Esophagus muscularis mucosa (tissue), 4 donors: Measurements from ENCODE around the gene GLYAT. TPM values are rescaled to one million over a fixed set of nuclear protein-coding genes. Genes with fewer than 3 reads are reported as not detected.

Source experiments
- DNase-seq: peaks from one replicate; pipeline ENCODE4 v3.0.0-alpha.2; 2017; ENCODE audit errors: extremely low spot score
- H3K27ac ChIP-seq, 4 donors: fragments of 200-600 bp; sonication (generic); replicated peaks in 1 of 4; 1 replicate in 3 of 4; 2 replicates in 1 of 4; pipeline ENCODE4 v1.5.1; 2016 to 2019; ENCODE audit warnings: mild to moderate bottlenecking in 1 of 4
- H3K27me3 ChIP-seq, 4 donors: fragments of 200-600 bp; sonication (generic); one replicate each; pipeline versions ENCODE4 v1.5.1 to v1.6.0; 2016 to 2019
- H3K36me3 ChIP-seq, 4 donors: fragments of 200-600 bp; sonication (generic); one replicate each; pipeline ENCODE4 v1.5.1; 2016 to 2019
- H3K4me1 ChIP-seq, 4 donors: fragments of 200-600 bp; sonication (generic); one replicate each; pipeline ENCODE4 v1.5.1; 2016 to 2019
- H3K4me3 ChIP-seq, 4 donors: fragments of 200-600 bp; sonication (generic); 1 replicate in 2 of 4; 2 replicates in 2 of 4; pipeline ENCODE4 v1.5.1; 2016 to 2019; ENCODE audit warnings: mild to moderate bottlenecking in 4 of 4, moderate library complexity in 1 of 4
- H3K9me3 ChIP-seq, 4 donors: fragments of 200-600 bp; sonication (generic); 1 replicate in 3 of 4; 2 replicates in 1 of 4; pipeline ENCODE4 v1.5.1; 2016 to 2019
- EP300 ChIP-seq: sonication (generic); formaldehyde crosslinking; IDR thresholded peaks from one replicate; pipeline ENCODE4 v1.6.1; 2017; ENCODE audit warnings: antibody characterized with exemption
- POLR2A ChIP-seq: fragments of 450-650 bp; IDR thresholded peaks from one replicate; pipeline ENCODE4 v1.6.1; 2017; ENCODE audit warnings: antibody characterized with exemption, moderate library complexity, mild to moderate bottlenecking, low read depth
- POLR2AphosphoS5 ChIP-seq, 2 donors: sonication (generic); formaldehyde crosslinking; IDR thresholded peaks; one replicate each; pipeline ENCODE4 v1.6.1; 2017; ENCODE audit warnings: antibody characterized with exemption in 2 of 2
- WGBS: methylation state at CpG from one replicate; pipeline ENCODE4 v1.1.5; 2018; 5-methylcytosine and 5-hydroxymethylcytosine counted together
- intact Hi-C: fragments of 100-400 bp; cut with DNase I; formaldehyde crosslinking; loops from one replicate; pipeline ENCODE4 v1.15.1; 2023
- total RNA-seq, 4 donors: library from RNA; depleted of rRNA; stranded (reverse); fragments of >200 nt; gene quantifications; one replicate each; pipeline versions ENCODE4 v1.1.0 to v1.2.1, GENCODE V29; 2016
- TF ChIP-seq, protein P1 (sequence below), 3 experiments: fragments of 200-600 bp in 2 of 3; fragments of 450-650 bp in 1 of 3; sonication (generic) in 2 of 3; IDR thresholded peaks; one replicate each; pipeline ENCODE4 v1.5.1; 2017 to 2019; ENCODE audit warnings: antibody characterized with exemption in 3 of 3, mild to moderate bottlenecking in 2 of 3, moderate library complexity in 1 of 3

Gene GLYAT
- total RNA-seq, 4 donors from 2014 or later, result not detected

DNA sequence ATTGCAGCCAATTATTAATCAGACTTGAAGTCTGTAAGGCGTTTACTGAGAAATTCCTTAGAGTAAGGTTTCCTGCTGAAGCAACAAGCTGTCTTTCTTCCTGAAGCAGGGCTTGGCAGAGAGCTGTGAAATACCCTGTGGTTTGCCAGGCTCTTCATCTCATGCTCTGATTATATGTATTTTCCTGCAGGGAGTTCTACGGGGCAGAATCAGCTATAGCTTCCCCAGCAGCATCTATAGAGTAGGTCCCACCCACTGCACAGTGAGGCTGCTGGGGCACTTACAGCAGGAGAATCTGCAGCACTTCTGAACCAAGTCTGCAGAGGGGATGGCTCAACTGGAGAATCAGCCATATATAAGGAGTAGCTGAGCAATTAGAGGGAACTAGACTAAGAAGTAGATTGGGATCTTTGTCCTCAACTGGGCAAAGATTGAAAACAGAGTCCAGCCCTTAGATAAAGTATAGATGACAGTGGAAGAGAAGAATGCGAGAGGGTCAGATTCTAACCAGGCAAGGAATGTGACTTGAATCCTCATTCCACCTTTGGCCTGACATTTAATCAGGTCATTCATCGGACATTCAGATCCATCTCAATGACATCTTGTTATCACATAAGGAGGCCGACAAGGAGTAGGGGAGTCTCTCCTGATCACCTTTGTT, 71.7 kb downstream of the GLYAT start:
- 62% methylated on average over 5 of the region's 5 CpGs for WGBS
- Histone ChIP-seq H3K36me3 (no peaks in the 10 kb centered on the region), H3K4me1 (no peaks in the 10 kb centered on the region), H3K27ac (no peak overlapping the region), H3K4me3 (no peak overlapping the region), H3K27me3 (peaks cover 0 to 26% (median 0%) of the 10 kb centered on the region in 4 donors), H3K9me3 (no peaks in the 10 kb centered on the region)
- DNase-seq, result no peak
- TF ChIP-seq EP300, result no peak
- TF ChIP-seq POLR2A, result no peak
- no peak for TF ChIP-seq POLR2AphosphoS5 (IDR thresholded peaks at IDR 0.05)
- TF ChIP-seq, protein P1, sequence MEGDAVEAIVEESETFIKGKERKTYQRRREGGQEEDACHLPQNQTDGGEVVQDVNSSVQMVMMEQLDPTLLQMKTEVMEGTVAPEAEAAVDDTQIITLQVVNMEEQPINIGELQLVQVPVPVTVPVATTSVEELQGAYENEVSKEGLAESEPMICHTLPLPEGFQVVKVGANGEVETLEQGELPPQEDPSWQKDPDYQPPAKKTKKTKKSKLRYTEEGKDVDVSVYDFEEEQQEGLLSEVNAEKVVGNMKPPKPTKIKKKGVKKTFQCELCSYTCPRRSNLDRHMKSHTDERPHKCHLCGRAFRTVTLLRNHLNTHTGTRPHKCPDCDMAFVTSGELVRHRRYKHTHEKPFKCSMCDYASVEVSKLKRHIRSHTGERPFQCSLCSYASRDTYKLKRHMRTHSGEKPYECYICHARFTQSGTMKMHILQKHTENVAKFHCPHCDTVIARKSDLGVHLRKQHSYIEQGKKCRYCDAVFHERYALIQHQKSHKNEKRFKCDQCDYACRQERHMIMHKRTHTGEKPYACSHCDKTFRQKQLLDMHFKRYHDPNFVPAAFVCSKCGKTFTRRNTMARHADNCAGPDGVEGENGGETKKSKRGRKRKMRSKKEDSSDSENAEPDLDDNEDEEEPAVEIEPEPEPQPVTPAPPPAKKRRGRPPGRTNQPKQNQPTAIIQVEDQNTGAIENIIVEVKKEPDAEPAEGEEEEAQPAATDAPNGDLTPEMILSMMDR (IDR thresholded peaks at IDR 0.05), result no peak
- intact Hi-C loops, result loop anchor here (10.0 kb wide), 1 partner anchor 475 kb away; no protein-coding TSS in a partner anchor

GRCh38 chr11:58659404-58659803, 72.3 kb downstream of the GLYAT start:
- peaks cover 0 to under 1% (median under 1%) of the 10 kb centered on the region in 4 donors for H3K4me1 ChIP-seq
- no peak for DNase-seq
- TF ChIP-seq POLR2A (no peak), EP300 (no peak), POLR2AphosphoS5 (IDR thresholded peaks at IDR 0.05) (no peak)
- TF ChIP-seq, protein P1 (IDR thresholded peaks at IDR 0.05), result no peak
- H3K27me3 ChIP-seq, result peaks cover 0 to 23% (median 0%) of the 10 kb centered on the region in 4 donors
- intact Hi-C loops, result loop anchor here (10.0 kb wide), 1 partner anchor 475 kb away; no protein-coding TSS in a partner anchor
- no peak overlapping the region for H3K27ac ChIP-seq
- 82% methylated on average over 2 of the region's 2 CpGs for WGBS
- no peaks in the 10 kb centered on the region for H3K36me3 ChIP-seq
- no peaks in the 10 kb centered on the region for H3K9me3 ChIP-seq
- H3K4me3 ChIP-seq, result no peak overlapping the region

Other genes with a start within 250 kb of the GLYAT start
- not detected for gene OR5B21, start 223.8 kb downstream of the GLYAT start, total RNA-seq
- 1 to 10 TPM; 4.1 to 9.6 (median 7.2) TPM for gene LPXN, start 156.1 kb downstream of the GLYAT start, total RNA-seq
- gene ZFP91, start 152.9 kb downstream of the GLYAT start, total RNA-seq, result 10 to 100 TPM; 71.1 to 90.2 (median 77.7) TPM
- 1 to 10 TPM; 1.3 to 2.5 (median 1.9) TPM for gene CNTF, start 109.3 kb downstream of the GLYAT start, total RNA-seq
- under 1 TPM in 1 of 4 donors, not detected in 3; 0.33 TPM for gene GLYATL2, start 112.8 kb upstream of the GLYAT start, total RNA-seq
- not detected for gene GLYATL1, start 207.5 kb upstream of the GLYAT start, total RNA-seq